ENCODE data around the gene ZNF525. TPM values are rescaled to one million over a fixed set of nuclear protein-coding genes. Genes with fewer than 3 reads are reported as not detected.
"Not testable (repeated sequence)": the region's sequence is repeated elsewhere in the genome, so short reads cannot be mapped to it uniquely, and the experiment has no call there.

The ZNF525 gene
- total RNA-seq, 1 donor from 2014 or later = 16.5 TPM

GRCh38 chr19:53409505-53410204, 44.1 kb downstream of the ZNF525 start:
- Mint-ChIP-seq H3K27me3 (ENCODE audit: insufficient read depth) (no peaks in the 10 kb centered on the region), H3K4me1 (ENCODE audit: low read depth) (no peaks in the 10 kb centered on the region), H3K27ac (no peak overlapping the region), H3K4me3 (no peak overlapping the region), H3K9me3 (peaks cover 73% of the 10 kb centered on the region), H3K36me3 (ENCODE audit: low read depth) (peaks cover 62% of the 10 kb centered on the region)
- no peak for DNase-seq (ENCODE audit: low spot score)
- intact Hi-C loops (cut with micrococcal nuclease) = no loop called here

DNA sequence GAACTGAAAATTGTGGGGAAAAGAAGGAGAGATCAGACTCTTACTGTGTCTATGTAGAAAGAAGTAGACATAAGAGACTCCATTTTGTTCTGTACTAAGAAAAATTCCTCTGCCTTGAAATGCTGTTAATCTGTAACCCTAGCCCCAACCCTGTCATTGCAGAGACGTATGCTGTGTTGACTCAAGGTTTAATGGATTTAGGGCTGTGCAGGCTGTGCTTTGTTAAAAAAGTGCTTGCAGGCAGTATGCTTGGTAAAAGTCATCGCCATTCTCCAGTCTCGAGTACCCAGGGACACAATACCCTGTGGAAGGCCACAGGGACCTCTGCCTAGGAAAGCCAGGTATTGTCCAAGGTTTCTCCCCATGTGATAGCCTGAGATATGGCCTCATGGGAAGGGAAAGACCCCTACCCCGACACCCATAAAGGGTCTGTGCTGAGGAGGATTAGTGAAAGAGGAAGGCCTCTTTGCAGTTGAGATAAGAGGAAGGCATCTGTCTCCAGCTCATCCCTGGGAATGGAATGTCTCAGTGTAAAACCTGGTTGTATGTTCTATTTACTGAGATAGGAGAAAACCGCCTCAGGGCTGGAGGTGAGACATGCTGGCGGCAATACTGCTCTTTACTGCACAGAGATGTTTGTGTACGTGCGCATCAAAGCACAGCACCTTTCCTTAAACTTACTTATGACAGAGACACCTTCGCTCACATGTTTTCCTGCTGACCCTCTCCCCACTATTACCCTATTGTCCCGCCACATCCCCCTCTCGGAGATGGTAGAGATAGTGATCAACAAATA, 55.2 kb downstream of the ZNF525 start:
- H3K4me3 Mint-ChIP-seq; DNase-seq (ENCODE audit: low spot score); intact Hi-C loops (cut with micrococcal nuclease); H3K27ac Mint-ChIP-seq; H3K36me3 Mint-ChIP-seq (ENCODE audit: low read depth); H3K27me3 Mint-ChIP-seq (ENCODE audit: insufficient read depth); H3K4me1 Mint-ChIP-seq (ENCODE audit: low read depth): not testable (repeated sequence)
- H3K9me3 Mint-ChIP-seq = peaks cover 36% of the 10 kb centered on the region

GRCh38 chr19:53422551-53422950, 57.0 kb downstream of the ZNF525 start:
- Mint-ChIP-seq H3K36me3 (ENCODE audit: low read depth) (no peaks in the 10 kb centered on the region), H3K4me3 (no peak overlapping the region), H3K27ac (no peak overlapping the region), H3K4me1 (ENCODE audit: low read depth) (peaks cover 5% of the 10 kb centered on the region), H3K9me3 (peaks cover 24% of the 10 kb centered on the region), H3K27me3 (ENCODE audit: insufficient read depth) (no peaks in the 10 kb centered on the region)
- intact Hi-C loops (cut with micrococcal nuclease) = no loop called here
- no peak for DNase-seq (ENCODE audit: low spot score)

GRCh38 chr19:53423074-53423473, 57.6 kb downstream of the ZNF525 start:
- H3K27ac Mint-ChIP-seq; H3K36me3 Mint-ChIP-seq (ENCODE audit: low read depth); H3K4me3 Mint-ChIP-seq; H3K27me3 Mint-ChIP-seq (ENCODE audit: insufficient read depth); DNase-seq (ENCODE audit: low spot score); H3K4me1 Mint-ChIP-seq (ENCODE audit: low read depth); intact Hi-C loops (cut with micrococcal nuclease): not testable (repeated sequence)
- peaks cover 21% of the 10 kb centered on the region for H3K9me3 Mint-ChIP-seq

- DNase-seq (ENCODE audit: low spot score); intact Hi-C loops (cut with micrococcal nuclease); H3K4me3 Mint-ChIP-seq; H3K36me3 Mint-ChIP-seq (ENCODE audit: low read depth); H3K27ac Mint-ChIP-seq; H3K27me3 Mint-ChIP-seq (ENCODE audit: insufficient read depth); H3K4me1 Mint-ChIP-seq (ENCODE audit: low read depth): not testable (repeated sequence)
- peaks cover 16% of the 10 kb centered on the region for H3K9me3 Mint-ChIP-seq
These were observed 58.2 kb downstream of the ZNF525 start for GRCh38 chr19:53423680-53424079.

DNA sequence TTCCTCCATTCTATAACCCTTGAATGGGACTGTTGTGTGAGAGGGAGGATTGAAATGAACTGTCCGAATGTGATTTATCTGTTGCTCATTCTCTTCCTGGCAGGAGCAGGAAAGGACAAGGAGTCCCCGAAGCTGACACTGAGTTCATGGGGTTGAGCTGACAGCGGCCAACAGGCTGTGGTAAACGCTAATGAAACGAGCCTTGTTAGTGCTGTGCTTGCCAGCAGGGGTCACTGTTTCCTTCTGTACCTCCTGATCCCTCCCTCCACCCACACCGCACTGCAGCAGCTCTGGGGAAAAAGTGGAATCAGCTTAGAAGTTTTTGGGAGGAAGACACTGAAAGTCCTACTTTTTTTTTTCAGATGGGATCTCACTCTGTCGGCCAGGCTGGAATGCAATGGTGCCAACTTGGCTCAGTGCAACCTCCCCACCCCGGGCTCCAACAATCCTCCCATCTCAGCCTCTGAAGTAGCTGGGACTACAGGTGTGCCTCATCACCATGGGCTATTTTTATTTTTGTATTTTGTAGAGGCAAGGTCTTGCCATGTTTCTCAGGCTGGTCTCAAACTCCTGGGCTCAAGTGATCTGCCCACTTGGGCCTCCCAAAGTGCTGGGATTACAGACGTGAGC, 59.6 kb downstream of the ZNF525 start:
- Mint-ChIP-seq H3K4me1 (ENCODE audit: low read depth) (peaks cover 5% of the 10 kb centered on the region), H3K27me3 (ENCODE audit: insufficient read depth) (no peaks in the 10 kb centered on the region), H3K9me3 (peaks cover 9% of the 10 kb centered on the region), H3K27ac (no peak overlapping the region), H3K36me3 (ENCODE audit: low read depth) (no peaks in the 10 kb centered on the region), H3K4me3 (no peak overlapping the region)
- intact Hi-C loops (cut with micrococcal nuclease) = loop anchor here (1.0 kb wide), 3 partner anchors 87 to 321 kb away; no protein-coding TSS in a partner anchor
- DNase-seq (ENCODE audit: low spot score) = peak; percentile 46

DNA sequence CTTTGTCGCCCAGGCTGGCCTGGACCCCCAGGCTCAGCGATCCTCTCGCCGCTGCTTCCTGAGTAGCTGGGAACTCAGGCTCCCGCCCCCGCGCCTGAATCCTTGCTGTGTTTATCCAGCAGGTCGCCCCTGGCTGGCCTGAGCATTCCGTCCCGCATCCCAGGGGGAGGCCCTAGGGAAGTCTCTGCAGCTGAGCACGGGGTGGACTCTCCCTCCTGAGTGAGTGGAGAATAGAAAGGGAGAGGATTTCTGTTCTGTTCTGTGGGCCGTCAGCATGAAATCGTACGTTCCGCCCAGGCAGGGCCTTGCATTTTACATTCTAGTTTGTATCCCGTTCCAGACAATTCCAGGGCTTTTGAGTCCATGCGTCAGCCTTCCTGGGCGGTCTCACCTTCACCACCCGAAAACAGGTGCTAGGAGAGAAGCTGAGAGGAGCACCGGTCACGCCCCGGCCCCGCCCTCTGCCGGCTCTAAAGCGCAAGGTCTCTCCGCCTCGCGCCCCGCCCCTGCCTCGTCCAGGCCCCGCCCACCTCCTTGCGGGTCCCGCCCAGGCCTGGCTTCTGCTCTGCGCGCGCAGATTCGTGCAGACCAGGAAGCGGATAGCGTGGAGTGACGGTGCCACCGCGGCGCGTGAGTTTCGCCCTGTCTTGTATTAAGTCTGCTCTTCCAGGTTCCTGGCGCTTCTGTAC, 66.0 kb downstream of the ZNF525 start, which contains the start of gene ZNF761:
Gene ZNF761, plus strand, starts transcription at position 586 of the 689 bp plus-strand sequence. CDS start 15,285 bp downstream, outside the sequence.
- Mint-ChIP-seq H3K9me3 (peaks cover 12% of the 10 kb centered on the region), H3K36me3 (ENCODE audit: low read depth) (peaks cover 36% of the 10 kb centered on the region), H3K4me1 (ENCODE audit: low read depth) (peaks cover 25% of the 10 kb centered on the region), H3K4me3 (peak within 1 kb of the TSS; percentile 88), H3K27ac (peak within 1 kb of the TSS; percentile 94), H3K27me3 (ENCODE audit: insufficient read depth) (no peaks in the 10 kb centered on the region)
- DNase-seq (ENCODE audit: low spot score) = peak; percentile 96
- intact Hi-C loops (cut with micrococcal nuclease) = loop anchor here (1.0 to 10.0 kb wide), 12 partner anchors 36 to 793 kb away; partner anchors contain the start of genes CNOT3, MYADM, ZNF160 and ZNF525

- DNase-seq (ENCODE audit: low spot score) = no peak
These were observed 66.7 kb downstream of the ZNF525 start for GRCh38 chr19:53432088-53432661.

More at GRCh38 chr19:53432088-53432661, 66.7 kb downstream of the ZNF525 start:
- H3K4me3 Mint-ChIP-seq = peak overlapping the region; percentile 88
- H3K4me1 Mint-ChIP-seq (ENCODE audit: low read depth) = peaks cover 25% of the 10 kb centered on the region
- peak overlapping the region; percentile 94 for H3K27ac Mint-ChIP-seq
- peaks cover 40% of the 10 kb centered on the region for H3K36me3 Mint-ChIP-seq (ENCODE audit: low read depth)
- H3K27me3 Mint-ChIP-seq (ENCODE audit: insufficient read depth) = no peaks in the 10 kb centered on the region
- H3K9me3 Mint-ChIP-seq = peaks cover 14% of the 10 kb centered on the region
- intact Hi-C loops (cut with micrococcal nuclease) = loop anchor here (5.0 to 10.0 kb wide), 2 partner anchors 327 to 745 kb away; partner anchors contain the start of gene ZNF160

Other genes with a start within 250 kb of the ZNF525 start
- gene ZNF415, start 232.8 kb upstream of the ZNF525 start, total RNA-seq = 0.20 and 0.21 TPM in 2 replicates
- gene ZNF347, start 206.7 kb upstream of the ZNF525 start, total RNA-seq = 6.5 and 7.3 TPM in 2 replicates
- 1.6 and 2.6 TPM in 2 replicates for gene ZNF665, start 172.3 kb upstream of the ZNF525 start, total RNA-seq
- gene ZNF677, start 110.8 kb upstream of the ZNF525 start, total RNA-seq = 1.7 and 2.3 TPM in 2 replicates
- not detected in 2 replicates for gene VN1R2, start 107.4 kb upstream of the ZNF525 start, total RNA-seq
- gene VN1R4, start 98.0 kb upstream of the ZNF525 start, total RNA-seq = not detected in 2 replicates
- gene ZNF845, start 32.0 kb upstream of the ZNF525 start, total RNA-seq = 6.5 and 6.7 TPM in 2 replicates
- 9.2 and 10.8 TPM in 2 replicates for gene ZNF765, start 29.4 kb downstream of the ZNF525 start, total RNA-seq
- 9.9 and 12.3 TPM in 2 replicates for gene ZNF761, start 66.3 kb downstream of the ZNF525 start, total RNA-seq
- gene ZNF813, start 102.0 kb downstream of the ZNF525 start, total RNA-seq = 3.7 and 4.3 TPM in 2 replicates
- gene ZNF331, start 172.4 kb downstream of the ZNF525 start, total RNA-seq = 17.9 and 19.6 TPM in 2 replicates